ENCODE measurements around the gene ANO1. TPM values are rescaled to one million over a fixed set of nuclear protein-coding genes. Genes with fewer than 3 reads are reported as not detected.

The ANO1 gene
- total RNA-seq, 3 donors from 2014 or later (not counting 1 experiment from before 2014, with no cell fraction given) = not detected

GRCh38 chr11:70078781-70079616 is 882 bp downstream of the ANO1 start:
- Mint-ChIP-seq H3K27me3 (ENCODE audit: low read depth in 2 of 2) (peaks cover 28 to 30% of the 10 kb centered on the region in 2 donors), H3K4me3 (no peak overlapping the region), H3K4me1 (no peaks in the 10 kb centered on the region), H3K9me3 (no peaks in the 10 kb centered on the region), H3K36me3 (no peaks in the 10 kb centered on the region), H3K27ac (no peak overlapping the region)
- peaks cover 3% of the 10 kb centered on the region for H3K27me3 ChIP-seq (ENCODE audit: control insufficient read depth, insufficient read depth, low read length)
- no peak overlapping the region for H3K27ac ChIP-seq (ENCODE audit: low read length)
- ATAC-seq (no peak), DNase-seq (no peak)
- intact Hi-C loops (cut with micrococcal nuclease) = no loop called here
- H3K9me3 ChIP-seq (ENCODE audit: control insufficient read depth, insufficient read depth, low read length) = no peaks in the 10 kb centered on the region
- no peaks in the 10 kb centered on the region for H3K4me1 ChIP-seq (ENCODE audit: control insufficient read depth, insufficient read depth, low read length)
- no peaks in the 10 kb centered on the region for H3K36me3 ChIP-seq (ENCODE audit: control insufficient read depth, insufficient read depth, low read length)
- 18% methylated on average over 50 of the region's 50 CpGs for WGBS (ENCODE audit: insufficient coverage)
- no peak for TF ChIP-seq CTCF (IDR thresholded peaks at IDR 0.05)
- no peak overlapping the region for H3K4me3 ChIP-seq (ENCODE audit: low read length)

- intact Hi-C loops (cut with micrococcal nuclease) = no loop called here
- Mint-ChIP-seq H3K27me3 (ENCODE audit: low read depth in 2 of 2) (peaks cover 23 to 25% of the 10 kb centered on the region in 2 donors), H3K36me3 (no peaks in the 10 kb centered on the region), H3K9me3 (no peaks in the 10 kb centered on the region), H3K4me3 (no peak overlapping the region), H3K27ac (no peak overlapping the region), H3K4me1 (no peaks in the 10 kb centered on the region)
- ATAC-seq (no peak), DNase-seq (no peak)
- Histone ChIP-seq H3K4me1 (ENCODE audit: control insufficient read depth, insufficient read depth, low read length) (no peaks in the 10 kb centered on the region), H3K27me3 (ENCODE audit: control insufficient read depth, insufficient read depth, low read length) (peaks cover 3% of the 10 kb centered on the region), H3K36me3 (ENCODE audit: control insufficient read depth, insufficient read depth, low read length) (no peaks in the 10 kb centered on the region), H3K9me3 (ENCODE audit: control insufficient read depth, insufficient read depth, low read length) (no peaks in the 10 kb centered on the region), H3K4me3 (ENCODE audit: low read length) (no peak overlapping the region), H3K27ac (ENCODE audit: low read length) (no peak overlapping the region)
- WGBS (ENCODE audit: insufficient coverage) = 70% methylated on average over 5 of the region's 5 CpGs
- TF ChIP-seq CTCF (IDR thresholded peaks at IDR 0.05) = no peak
Observed at GRCh38 chr11:70079691-70080090, 1.6 kb downstream of the ANO1 start.

- 84% methylated on average over 10 of the region's 10 CpGs for WGBS (ENCODE audit: insufficient coverage)
- Mint-ChIP-seq H3K36me3 (no peaks in the 10 kb centered on the region), H3K4me1 (no peaks in the 10 kb centered on the region), H3K9me3 (no peaks in the 10 kb centered on the region), H3K27me3 (ENCODE audit: low read depth in 2 of 2) (peaks cover 16 to 18% of the 10 kb centered on the region in 2 donors), H3K27ac (no peak overlapping the region), H3K4me3 (no peak overlapping the region)
- intact Hi-C loops (cut with micrococcal nuclease) = no loop called here
- H3K4me3 ChIP-seq (ENCODE audit: low read length) = no peak overlapping the region
- ATAC-seq (no peak), DNase-seq (no peak)
- H3K27ac ChIP-seq (ENCODE audit: low read length) = no peak overlapping the region
- no peak for TF ChIP-seq CTCF (IDR thresholded peaks at IDR 0.05)
- no peaks in the 10 kb centered on the region for H3K9me3 ChIP-seq (ENCODE audit: control insufficient read depth, insufficient read depth, low read length)
- H3K36me3 ChIP-seq (ENCODE audit: control insufficient read depth, insufficient read depth, low read length) = no peaks in the 10 kb centered on the region
- no peaks in the 10 kb centered on the region for H3K4me1 ChIP-seq (ENCODE audit: control insufficient read depth, insufficient read depth, low read length)
- peaks cover 3% of the 10 kb centered on the region for H3K27me3 ChIP-seq (ENCODE audit: control insufficient read depth, insufficient read depth, low read length)
Observed at GRCh38 chr11:70080763-70081162, 2.6 kb downstream of the ANO1 start.

GRCh38 chr11:70082829-70083228 is 4.7 kb downstream of the ANO1 start:
- 78% methylated on average over 4 of the region's 4 CpGs for WGBS (ENCODE audit: insufficient coverage)
- intact Hi-C loops (cut with micrococcal nuclease) = no loop called here
- no peak for ATAC-seq

More at GRCh38 chr11:70082829-70083228, 4.7 kb downstream of the ANO1 start:
- Histone ChIP-seq H3K27ac (ENCODE audit: low read length) (no peak overlapping the region), H3K36me3 (ENCODE audit: control insufficient read depth, insufficient read depth, low read length) (no peaks in the 10 kb centered on the region), H3K4me3 (ENCODE audit: low read length) (no peak overlapping the region), H3K4me1 (ENCODE audit: control insufficient read depth, insufficient read depth, low read length) (no peaks in the 10 kb centered on the region), H3K9me3 (ENCODE audit: control insufficient read depth, insufficient read depth, low read length) (no peaks in the 10 kb centered on the region), H3K27me3 (ENCODE audit: control insufficient read depth, insufficient read depth, low read length) (no peaks in the 10 kb centered on the region)
- peaks cover 0 to 9% of the 10 kb centered on the region in 2 donors for H3K27me3 Mint-ChIP-seq (ENCODE audit: low read depth in 2 of 2)
- no peaks in the 10 kb centered on the region for H3K4me1 Mint-ChIP-seq
- DNase-seq = no peak
- TF ChIP-seq CTCF (IDR thresholded peaks at IDR 0.05) = no peak
- no peak overlapping the region for H3K4me3 Mint-ChIP-seq
- H3K9me3 Mint-ChIP-seq = no peaks in the 10 kb centered on the region
- no peak overlapping the region for H3K27ac Mint-ChIP-seq
- H3K36me3 Mint-ChIP-seq = no peaks in the 10 kb centered on the region
